ENCODE data around the gene PAPSS2.
A peak's percentile ranks its signal among the peaks of the same experiment; 100 is the strongest.
"Not testable (repeated sequence)": the region's sequence is repeated elsewhere in the genome, so short reads cannot be mapped to it uniquely, and the experiment has no call there.

The PAPSS2 gene

GRCh38 chr10:87700031-87700796, 40.5 kb downstream of the PAPSS2 start:
- FAIRE-seq (no peak), DNase-seq (ENCODE audit: insufficient read length, low spot score) (peak; percentile 34)

DNA sequence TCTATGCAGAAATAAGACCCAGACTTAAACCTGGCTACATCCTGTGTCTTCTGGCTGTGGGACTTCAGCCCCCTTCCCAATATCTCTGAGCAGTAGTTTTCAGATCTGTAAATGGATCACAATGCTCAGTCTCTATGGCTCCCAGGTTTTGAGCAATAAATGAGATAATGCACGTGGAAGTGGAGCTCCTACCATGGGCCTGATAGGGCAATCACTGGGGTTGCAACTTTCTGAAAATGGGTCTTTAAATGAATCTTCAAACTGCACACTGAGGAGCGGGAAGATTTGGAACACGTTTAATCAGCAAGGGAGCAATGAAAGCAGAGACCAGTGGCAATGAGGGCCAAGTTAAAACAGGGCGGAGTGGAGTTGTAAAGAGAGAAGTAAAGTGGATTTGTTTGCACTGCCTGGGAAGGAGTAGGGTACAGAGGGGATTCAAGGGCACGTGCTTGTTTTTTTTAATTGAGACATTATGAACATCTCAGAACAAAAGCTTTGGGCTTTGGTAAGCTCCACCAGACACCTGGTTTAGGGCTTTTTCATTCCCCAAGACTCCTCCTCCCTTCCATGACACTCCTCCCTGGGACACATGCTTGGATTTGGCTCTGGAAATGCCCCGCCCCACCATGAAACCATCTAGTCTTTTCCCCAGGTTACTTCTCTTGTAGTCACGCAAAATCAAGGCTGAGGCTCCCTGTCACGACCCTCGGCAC, 42.7 kb downstream of the PAPSS2 start:
- no peak for DNase-seq (ENCODE audit: insufficient read length, low spot score)
- FAIRE-seq, result no peak

GRCh38 chr10:87702973-87703294, 43.3 kb downstream of the PAPSS2 start:
- DNase-seq (ENCODE audit: insufficient read length, low spot score) (no peak), FAIRE-seq (no peak)

- no peak for FAIRE-seq
These were observed 44.1 kb downstream of the PAPSS2 start for GRCh38 chr10:87703771-87704170.

DNA sequence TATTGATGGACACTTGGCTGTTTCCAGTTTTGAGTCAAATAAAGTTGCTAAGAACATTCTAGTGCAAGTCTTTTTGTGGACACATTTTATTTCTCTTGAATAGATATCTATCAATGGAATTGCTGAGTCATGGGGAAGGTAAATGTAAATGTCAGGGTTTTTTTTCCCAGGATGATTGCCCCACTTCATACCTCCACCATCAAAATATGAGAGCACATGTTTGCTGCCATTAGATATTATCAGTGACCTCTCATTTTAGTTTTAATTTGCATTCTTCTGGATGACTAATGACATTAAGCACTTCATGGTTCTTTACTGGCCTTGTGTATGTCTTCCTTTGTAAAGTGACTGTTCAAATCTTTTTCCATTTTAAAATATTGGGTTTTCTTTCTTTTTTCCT, 45.7 kb downstream of the PAPSS2 start:
- DNase-seq (ENCODE audit: insufficient read length, low spot score) (no peak), FAIRE-seq (no peak)

More at GRCh38 chr10:87703771-87704170, 44.1 kb downstream of the PAPSS2 start:
- DNase-seq (ENCODE audit: insufficient read length, low spot score), result no peak

DNA sequence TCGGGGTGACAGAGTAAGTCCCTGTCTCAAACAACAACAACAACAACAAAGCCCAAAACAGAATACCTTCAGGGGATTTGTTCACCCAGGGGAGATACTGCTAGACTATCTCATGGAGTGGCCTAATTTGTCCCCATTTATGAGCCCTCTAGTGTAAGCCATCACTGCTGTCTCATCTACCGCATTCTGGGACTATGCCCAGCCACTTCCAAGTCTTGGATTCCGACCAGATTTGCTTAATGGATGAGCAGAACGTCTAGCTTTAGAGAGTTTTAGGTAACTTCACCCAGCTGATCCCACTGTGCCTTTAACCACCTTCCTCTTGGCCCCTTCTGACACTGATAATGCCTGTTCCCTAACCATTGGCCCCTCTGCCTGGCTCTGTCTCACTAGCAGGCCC, 47.1 kb downstream of the PAPSS2 start:
- DNase-seq (ENCODE audit: insufficient read length, low spot score), result no peak
- FAIRE-seq, result no peak

- no peak for FAIRE-seq
- DNase-seq (ENCODE audit: insufficient read length, low spot score), result no peak
These were observed 47.6 kb downstream of the PAPSS2 start for GRCh38 chr10:87707254-87707653.

- FAIRE-seq (no peak), DNase-seq (ENCODE audit: insufficient read length, low spot score) (no peak)
These were observed 53.4 kb downstream of the PAPSS2 start for GRCh38 chr10:87712913-87713616.

- no peak for FAIRE-seq
- DNase-seq (ENCODE audit: insufficient read length, low spot score), result no peak
These were observed 54.0 kb downstream of the PAPSS2 start for GRCh38 chr10:87713707-87714106.

- no peak for DNase-seq (ENCODE audit: insufficient read length, low spot score)
- no peak for FAIRE-seq
These were observed 56.1 kb downstream of the PAPSS2 start for GRCh38 chr10:87715552-87716347.

GRCh38 chr10:87716348-87716670, 56.6 kb downstream of the PAPSS2 start:
- no peak for FAIRE-seq
- DNase-seq (ENCODE audit: insufficient read length, low spot score), result no peak

GRCh38 chr10:87720665-87721064, 61.0 kb downstream of the PAPSS2 start:
- FAIRE-seq (no peak), DNase-seq (ENCODE audit: insufficient read length, low spot score) (no peak)

DNA sequence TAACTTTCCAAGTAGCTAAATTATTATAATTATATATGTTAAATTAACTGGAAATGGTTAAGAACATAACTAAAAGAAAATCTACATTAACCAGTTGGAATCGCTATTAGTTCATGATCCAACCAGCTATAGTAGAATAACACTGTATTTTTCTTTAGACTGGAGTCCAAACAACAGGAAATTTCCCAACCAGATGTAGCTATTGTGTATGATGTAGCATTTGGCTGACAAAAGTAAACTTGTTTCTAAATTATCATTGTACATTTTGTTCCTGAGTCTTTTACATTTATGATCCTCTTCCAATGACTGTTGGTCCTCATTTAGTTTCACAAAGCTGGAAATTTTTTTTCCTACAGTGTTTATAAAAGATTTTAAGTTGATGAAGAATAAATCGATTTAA, 62.1 kb downstream of the PAPSS2 start:
- DNase-seq (ENCODE audit: insufficient read length, low spot score) (no peak), FAIRE-seq (no peak)

DNA sequence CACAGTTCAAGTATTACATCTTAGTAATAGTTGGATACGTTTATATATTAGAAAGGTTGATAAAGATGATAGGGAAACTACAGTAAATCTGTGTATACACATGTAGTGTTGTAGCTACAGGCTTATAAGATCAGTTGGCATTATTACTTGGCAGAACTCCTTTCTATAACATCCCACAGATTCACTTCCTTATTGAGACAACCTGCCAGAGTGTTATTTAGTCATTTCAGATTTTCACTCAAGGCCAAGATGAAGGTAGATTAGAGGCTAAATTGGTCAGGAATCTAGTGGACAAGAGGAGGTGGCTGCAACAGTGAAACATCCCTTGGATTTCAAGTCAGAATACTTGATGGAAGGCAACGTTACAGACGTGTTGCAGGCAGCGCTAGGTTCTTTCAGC, 63.0 kb downstream of the PAPSS2 start:
- FAIRE-seq (peak; percentile 57), DNase-seq (ENCODE audit: insufficient read length, low spot score) (no peak)

- peak; percentile 45 for DNase-seq (ENCODE audit: insufficient read length, low spot score)
- FAIRE-seq, result no peak
These were observed 63.8 kb downstream of the PAPSS2 start for GRCh38 chr10:87723500-87723899.

DNA sequence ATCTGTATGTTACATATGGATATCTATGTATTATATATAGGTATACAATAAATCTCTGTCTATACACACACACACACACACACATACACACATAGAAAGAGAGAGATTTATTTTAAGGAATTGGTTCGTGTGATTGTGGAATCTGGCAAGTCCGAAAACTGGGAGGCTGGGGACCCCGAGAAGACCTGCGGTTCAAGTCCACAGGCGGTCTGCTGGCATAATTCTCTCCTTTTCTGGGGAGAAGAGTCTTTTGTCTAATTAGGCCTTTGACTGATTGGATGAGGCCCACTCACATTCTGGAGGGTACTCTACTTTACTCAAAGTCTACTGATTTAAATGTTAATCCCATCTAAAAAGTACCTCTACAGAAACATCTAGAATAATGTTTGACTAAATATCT, 65.1 kb downstream of the PAPSS2 start:
- no peak for FAIRE-seq

DNA sequence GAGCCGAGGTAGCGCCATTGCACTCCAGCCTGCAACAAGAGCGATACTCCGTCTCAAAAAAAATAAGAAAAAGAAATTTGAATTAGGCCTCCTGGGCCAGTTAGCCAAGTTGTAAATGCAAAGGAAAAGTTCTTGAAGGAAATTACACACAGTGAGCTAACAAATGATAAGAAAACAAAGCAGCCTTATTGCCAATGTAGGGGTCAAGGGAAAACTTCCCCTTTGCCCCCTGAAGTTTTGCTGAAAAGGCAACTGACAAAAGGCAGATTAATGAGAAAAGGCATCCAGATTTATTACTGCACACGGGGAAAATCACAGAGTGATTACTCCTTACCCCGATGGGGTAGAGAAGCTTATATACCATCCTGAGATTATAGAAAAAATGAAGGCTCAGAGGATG, 70.3 kb downstream of the PAPSS2 start:
- DNase-seq (ENCODE audit: insufficient read length, low spot score), result no peak
- FAIRE-seq, result no peak

More for the DNA sequence above, 65.1 kb downstream of the PAPSS2 start:
- DNase-seq (ENCODE audit: insufficient read length, low spot score), result no peak

DNA sequence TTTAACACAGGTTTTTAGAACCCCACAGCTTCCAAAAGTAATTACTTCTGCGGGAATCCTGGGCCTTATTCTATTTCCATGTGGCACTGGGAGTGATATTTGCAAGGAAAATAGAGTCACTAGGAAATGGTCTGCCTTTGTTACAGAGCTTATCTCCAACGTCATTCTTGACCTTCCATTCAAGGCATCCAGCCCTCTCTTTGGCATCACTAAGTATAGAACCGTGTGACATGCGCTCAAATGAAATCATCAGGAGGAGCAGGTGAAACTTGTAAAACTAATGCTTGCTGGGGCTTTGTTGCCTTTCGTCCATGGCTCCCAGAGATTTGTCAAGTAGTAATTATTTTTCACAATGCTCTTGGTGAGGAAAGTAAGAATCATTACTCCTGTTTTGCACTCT, 73.4 kb downstream of the PAPSS2 start:
- DNase-seq (ENCODE audit: insufficient read length, low spot score), result no peak
- FAIRE-seq, result no peak

DNA sequence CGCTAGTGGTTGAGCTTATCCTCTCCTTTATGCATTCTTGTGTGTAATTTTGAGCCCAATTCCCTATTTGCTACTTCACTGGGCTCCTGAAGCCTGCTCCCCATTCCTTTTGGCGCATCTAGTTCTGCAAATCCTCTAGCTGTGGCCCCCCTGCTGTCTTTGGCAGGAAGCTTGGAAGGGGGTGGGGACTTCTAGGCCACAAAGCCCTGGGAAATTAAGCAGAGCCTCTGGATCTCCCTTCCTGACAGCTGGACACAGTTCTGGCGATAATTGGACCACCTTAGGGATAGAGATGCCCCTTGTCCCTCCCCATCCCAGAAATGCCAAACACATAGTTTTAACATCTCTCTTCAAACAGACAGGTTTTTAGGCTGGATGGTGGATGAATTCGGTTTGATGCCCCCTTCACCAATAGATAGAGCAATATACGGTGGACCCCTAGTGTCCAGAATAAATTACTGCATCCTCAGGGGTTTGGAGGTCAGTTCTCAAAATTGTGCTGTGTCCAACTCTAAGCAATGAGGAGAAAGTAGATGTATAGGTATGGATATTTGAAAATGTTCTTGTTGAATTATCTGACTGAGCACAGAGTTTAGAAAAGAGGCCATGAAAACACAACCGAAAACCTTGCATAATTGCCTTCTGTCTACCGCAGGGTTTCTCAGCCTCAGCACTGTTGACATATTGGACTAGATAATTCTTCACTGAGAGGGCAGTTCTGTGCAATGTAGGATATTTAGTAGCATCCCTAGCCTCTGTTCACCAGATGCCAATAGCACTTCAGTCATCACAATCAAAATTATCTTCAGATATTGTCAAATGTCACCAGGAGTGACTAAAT, 75.5 kb downstream of the PAPSS2 start:
- peak; percentile 59 for DNase-seq (ENCODE audit: insufficient read length, low spot score)
- peak; percentile 4 for FAIRE-seq

DNA sequence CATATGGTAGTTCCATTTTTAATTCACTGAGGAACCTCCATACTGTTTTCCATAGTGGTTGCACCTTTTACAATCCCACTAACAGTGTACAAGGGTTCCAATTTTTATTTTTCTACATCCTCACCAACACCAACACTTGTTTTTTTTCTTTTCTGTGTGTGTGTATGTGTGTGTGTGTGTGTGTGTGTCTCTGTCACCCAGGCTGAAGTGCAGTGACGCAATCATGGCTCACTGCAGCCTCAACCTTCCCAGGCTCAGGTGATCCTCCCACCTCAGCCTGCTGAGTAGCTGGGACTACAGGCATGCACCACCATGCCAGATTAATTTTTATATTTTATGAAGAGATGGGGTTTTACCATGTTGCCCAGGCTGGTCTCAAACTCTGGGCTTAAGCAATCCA, 78.6 kb downstream of the PAPSS2 start:
- not testable (repeated sequence) for FAIRE-seq; DNase-seq (ENCODE audit: insufficient read length, low spot score)
